Measurements from ENCODE around the gene ITGB7. TPM values are rescaled to one million over a fixed set of nuclear protein-coding genes. Genes with fewer than 3 reads are reported as not detected.
A peak's percentile ranks its signal among the peaks of the same experiment; 100 is the strongest.
"Not testable (repeated sequence)": the region's sequence is repeated elsewhere in the genome, so short reads cannot be mapped to it uniquely, and the experiment has no call there.

ITGB7 gene
- total and polyA plus RNA-seq, 11 donors = 0.12 to 11.6 (median 1.1) TPM

DNA sequence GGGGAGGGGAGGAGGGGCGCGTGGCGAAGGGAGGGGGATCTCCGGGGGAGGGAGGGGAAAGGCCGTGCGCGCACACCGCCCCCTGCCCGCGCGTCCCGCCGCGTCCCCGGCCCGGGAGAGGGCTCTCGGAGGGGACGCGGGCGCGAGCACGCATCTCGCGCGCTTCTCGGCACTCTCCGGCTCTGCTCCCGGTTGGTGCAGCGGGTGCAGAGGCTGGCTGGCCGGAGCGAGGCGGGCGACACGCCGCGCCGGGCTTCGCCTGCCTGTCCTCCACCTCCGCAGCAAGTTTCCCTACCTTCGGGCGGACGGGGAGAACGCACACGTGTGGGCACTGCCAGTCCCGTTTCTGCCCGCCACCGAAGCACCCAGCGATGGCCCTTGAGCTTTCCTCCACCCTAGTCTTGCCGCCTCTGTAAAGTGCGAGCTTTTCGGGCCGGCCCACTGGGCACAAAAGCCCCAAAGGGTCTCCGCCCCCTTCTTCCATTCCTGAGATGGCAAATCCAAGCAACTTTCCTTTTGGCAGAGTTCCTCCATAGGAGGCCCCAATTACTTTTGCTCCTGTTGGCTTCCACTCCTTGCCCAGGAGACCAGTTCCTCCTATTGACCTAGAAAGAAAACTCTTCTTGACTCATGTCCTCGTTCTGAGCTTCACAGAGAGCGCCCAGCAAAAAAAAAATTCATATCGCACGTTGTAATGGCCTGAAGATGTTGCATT is 26.0 kb downstream of the ITGB7 start:
- ATAC-seq (peak; percentile 16 to 87 (median 78)), DNase-seq (peak; percentile 80 to 90 (median 85))
- Histone ChIP-seq H3K9me3 (no peaks in the 10 kb centered on the region), H3K27me3 (no peaks in the 10 kb centered on the region), H3K36me3 (peaks cover 0 to 46% (median 42%) of the 10 kb centered on the region in 9 donors), H3K4me1 (peaks cover 13 to 49% (median 35%) of the 10 kb centered on the region in 12 donors), H3K4me3 (peak overlapping the region; percentile 61 to 92 (median 78)), H3K27ac (peak overlapping the region; percentile 86 to 98 (median 94))
- intact Hi-C loops (cut with DNase I) = loop anchor here in 1 of 10 donors (2.0 kb wide), 1 partner anchor 40 kb away; no protein-coding TSS in a partner anchor
- TF ChIP-seq POLR2A (IDR thresholded peaks at IDR 0.05) = no peak
- TF ChIP-seq, protein P1, sequence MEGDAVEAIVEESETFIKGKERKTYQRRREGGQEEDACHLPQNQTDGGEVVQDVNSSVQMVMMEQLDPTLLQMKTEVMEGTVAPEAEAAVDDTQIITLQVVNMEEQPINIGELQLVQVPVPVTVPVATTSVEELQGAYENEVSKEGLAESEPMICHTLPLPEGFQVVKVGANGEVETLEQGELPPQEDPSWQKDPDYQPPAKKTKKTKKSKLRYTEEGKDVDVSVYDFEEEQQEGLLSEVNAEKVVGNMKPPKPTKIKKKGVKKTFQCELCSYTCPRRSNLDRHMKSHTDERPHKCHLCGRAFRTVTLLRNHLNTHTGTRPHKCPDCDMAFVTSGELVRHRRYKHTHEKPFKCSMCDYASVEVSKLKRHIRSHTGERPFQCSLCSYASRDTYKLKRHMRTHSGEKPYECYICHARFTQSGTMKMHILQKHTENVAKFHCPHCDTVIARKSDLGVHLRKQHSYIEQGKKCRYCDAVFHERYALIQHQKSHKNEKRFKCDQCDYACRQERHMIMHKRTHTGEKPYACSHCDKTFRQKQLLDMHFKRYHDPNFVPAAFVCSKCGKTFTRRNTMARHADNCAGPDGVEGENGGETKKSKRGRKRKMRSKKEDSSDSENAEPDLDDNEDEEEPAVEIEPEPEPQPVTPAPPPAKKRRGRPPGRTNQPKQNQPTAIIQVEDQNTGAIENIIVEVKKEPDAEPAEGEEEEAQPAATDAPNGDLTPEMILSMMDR (IDR thresholded peaks at IDR 0.05) = peak in 2 of 12 donors; percentile 27 to 49
- 1 to 2% (median 1%) methylated on average over 28 to 57 of the region's 57 CpGs for WGBS, 4 donors

DNA sequence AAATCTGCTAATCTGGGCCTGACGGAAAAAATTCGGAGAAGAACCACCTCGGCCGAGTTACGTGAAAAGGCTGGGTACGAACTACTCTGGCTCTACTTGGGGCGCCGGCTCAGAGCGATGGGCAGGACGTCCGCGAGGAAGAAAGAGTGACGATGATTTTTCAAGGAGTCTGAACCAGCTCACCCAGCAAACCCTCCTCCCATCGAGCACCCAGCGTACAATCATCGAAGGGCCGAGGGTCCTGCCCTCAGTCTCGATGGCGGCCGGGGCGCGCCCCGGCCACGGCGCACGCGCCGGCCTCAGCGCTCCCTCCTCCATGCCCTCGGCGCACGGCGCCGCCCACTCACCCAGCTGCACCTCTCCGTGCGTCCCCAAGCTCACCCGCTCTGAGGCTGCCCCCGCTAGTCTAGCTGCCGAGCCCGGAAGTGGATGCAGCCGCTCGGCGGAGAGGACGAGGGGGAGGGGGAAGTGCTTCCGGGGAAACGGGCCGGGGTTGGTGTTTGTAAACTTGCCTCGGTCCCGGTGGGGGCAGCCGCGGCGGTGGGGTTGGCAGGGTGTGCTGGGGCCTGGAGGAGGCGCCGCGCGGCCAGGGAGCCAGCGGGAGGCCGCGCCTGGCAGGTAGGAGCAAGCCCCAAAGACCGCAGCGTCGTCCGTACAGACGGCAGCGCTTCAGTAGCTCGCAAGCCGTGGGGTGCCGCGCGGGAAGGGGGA is 26.7 kb downstream of the ITGB7 start, which contains the start of the genes CSAD and ZNF740:
CSAD (minus strand) TSS at position 706 of the 711 bp plus-strand sequence. CDS start 7,455 bp downstream, outside the sequence.
ZNF740 (plus strand) TSS at position 503 of the 711 bp plus-strand sequence. CDS start 1,262 bp downstream, outside the sequence.
- 0 to 3% (median 1%) methylated on average over 18 to 70 of the region's 70 CpGs for whole genome bisulfite sequencing, 4 donors

DNA sequence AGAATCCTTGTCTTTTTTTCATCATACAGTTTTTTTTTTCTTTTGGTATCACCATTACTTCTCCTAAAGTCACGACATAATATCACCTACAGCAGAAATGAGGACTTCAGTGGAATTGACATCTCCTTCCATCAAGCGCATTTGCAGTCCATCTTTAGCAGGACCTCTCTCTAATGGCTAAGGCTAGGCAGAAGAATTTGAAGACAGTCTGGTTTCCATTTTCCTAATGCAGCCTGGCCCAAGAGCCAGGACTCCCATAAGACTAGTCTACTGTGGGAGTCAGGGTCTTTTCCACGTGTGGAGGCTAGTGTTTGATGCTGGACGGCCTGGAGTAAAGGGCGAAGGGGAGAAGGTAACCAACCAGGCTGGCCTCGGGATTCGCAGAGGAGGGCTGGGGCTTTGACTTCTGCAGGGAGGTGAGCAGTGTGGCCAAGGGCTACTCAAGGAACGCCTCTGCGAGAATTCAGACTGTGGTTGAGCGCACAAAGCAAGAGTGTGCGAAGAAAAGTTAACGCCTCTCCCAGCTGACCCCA is 27.3 kb downstream of the ITGB7 start:
- H3K27me3 ChIP-seq = no peaks in the 10 kb centered on the region
- DNase-seq = peak in 2 of 5 donors; percentile 26 to 42
- H3K9me3 ChIP-seq = no peaks in the 10 kb centered on the region
- H3K4me1 ChIP-seq = peaks cover 13 to 49% (median 35%) of the 10 kb centered on the region in 12 donors
- peaks cover 0 to 32% (median 29%) of the 10 kb centered on the region in 9 donors for H3K36me3 ChIP-seq
- H3K27ac ChIP-seq = peak overlapping the region; percentile 86 to 98 (median 94)
- TF ChIP-seq POLR2A (IDR thresholded peaks at IDR 0.05) = no peak
- TF ChIP-seq, protein P1 (IDR thresholded peaks at IDR 0.05) = no peak
- H3K4me3 ChIP-seq = peak overlapping the region; percentile 61 to 92 (median 78)
- intact Hi-C loops (cut with DNase I) = loop anchor here in 1 of 10 donors (2.0 kb wide), 1 partner anchor 41 kb away; no protein-coding TSS in a partner anchor
- 14 to 20% (median 17%) methylated on average over 12 of the region's 12 CpGs for WGBS, 4 donors
- ATAC-seq = peak in 3 of 4 donors; percentile 5 to 28 (median 20)

More for the DNA sequence above, 26.7 kb downstream of the ITGB7 start, which contains the start of the genes CSAD and ZNF740:
- Histone ChIP-seq H3K27me3 (no peaks in the 10 kb centered on the region), H3K9me3 (no peaks in the 10 kb centered on the region), H3K4me3 (peak within 1 kb of the TSS; percentile 61 to 92 (median 78)), H3K27ac (peak within 1 kb of the TSS; percentile 86 to 98 (median 94)), H3K36me3 (peaks cover 0 to 38% (median 35%) of the 10 kb centered on the region in 9 donors), H3K4me1 (peaks cover 13 to 49% (median 35%) of the 10 kb centered on the region in 12 donors)
- peak; percentile 98 to 99 (median 99) for DNase-seq
- TF ChIP-seq POLR2A (IDR thresholded peaks at IDR 0.05) = peak; percentile 32 to 86
- TF ChIP-seq, protein P1 (IDR thresholded peaks at IDR 0.05) = no peak
- peak; percentile 99 for ATAC-seq
- intact Hi-C loops (cut with DNase I) = loop anchor here in 1 of 10 donors (2.0 kb wide), 1 partner anchor 40 kb away; no protein-coding TSS in a partner anchor

- not testable (repeated sequence) for H3K4me3 ChIP-seq, ATAC-seq, H3K27ac ChIP-seq, H3K27me3 ChIP-seq, DNase-seq, H3K9me3 ChIP-seq
- 94 to 96% (median 96%) methylated on average over 14 of the region's 14 CpGs for WGBS, 4 donors
- H3K4me1 ChIP-seq = peaks cover 13 to 46% (median 35%) of the 10 kb centered on the region in 12 donors
- intact Hi-C loops (cut with DNase I) = loop anchor here in 1 of 10 donors (1.0 kb wide), 1 partner anchor 20 kb away; no protein-coding TSS in a partner anchor
- H3K36me3 ChIP-seq = peaks cover 0 to 24% (median 20%) of the 10 kb centered on the region in 9 donors
Observed at GRCh38 chr12:53178803-53179202, 28.2 kb downstream of the ITGB7 start.

GRCh38 chr12:53177447-53177846 is 29.6 kb downstream of the ITGB7 start:
- intact Hi-C loops (cut with DNase I); H3K27ac ChIP-seq; DNase-seq; H3K27me3 ChIP-seq; H3K4me3 ChIP-seq; H3K9me3 ChIP-seq; ATAC-seq: not testable (repeated sequence)
- H3K36me3 ChIP-seq = peaks cover 0 to 14% (median 7%) of the 10 kb centered on the region in 9 donors
- H3K4me1 ChIP-seq = peaks cover 7 to 32% (median 21%) of the 10 kb centered on the region in 12 donors
- 92 to 96% (median 93%) methylated on average over 6 of the region's 6 CpGs for WGBS, 4 donors
